ENCODE data around the gene MLXIPL.
"Not testable (repeated sequence)": the region's sequence is repeated elsewhere in the genome, so short reads cannot be mapped to it uniquely, and the experiment has no call there.

The MLXIPL gene

DNA sequence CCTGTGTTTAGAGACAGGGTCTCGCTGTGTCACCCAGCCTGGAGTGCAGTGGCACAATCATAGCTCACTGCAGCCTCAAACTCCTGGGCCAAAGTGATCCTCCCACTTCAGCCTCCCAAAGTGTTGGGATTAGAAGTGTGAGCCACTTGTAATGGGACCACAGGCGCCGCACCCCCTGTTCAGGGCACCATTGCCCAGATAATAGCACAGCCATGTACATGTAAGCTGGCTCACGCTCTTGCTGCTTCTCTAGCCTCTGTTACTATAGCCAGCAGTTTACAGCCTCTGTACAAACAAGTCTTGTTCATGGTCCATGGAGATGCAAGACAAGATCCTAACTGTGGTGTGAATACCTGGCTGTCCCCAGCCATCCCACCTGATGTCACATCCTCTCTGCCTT lies 4.2 kb upstream of the MLXIPL start:
- no peak overlapping the region for H3K9ac ChIP-seq (ENCODE audit: low read depth, low read length)
- H3K9me3 ChIP-seq (ENCODE audit: control insufficient read depth, insufficient read depth, low read length) = no peaks in the 10 kb centered on the region
- 0 out of 2 replicates have a peak, but pooled peaks cover 3% of the 10 kb centered on the region for H3K4me1 ChIP-seq (ENCODE audit: insufficient read depth, low read length)
- no peaks in the 10 kb centered on the region for H3K36me3 ChIP-seq (ENCODE audit: insufficient read depth, low read length)

DNA sequence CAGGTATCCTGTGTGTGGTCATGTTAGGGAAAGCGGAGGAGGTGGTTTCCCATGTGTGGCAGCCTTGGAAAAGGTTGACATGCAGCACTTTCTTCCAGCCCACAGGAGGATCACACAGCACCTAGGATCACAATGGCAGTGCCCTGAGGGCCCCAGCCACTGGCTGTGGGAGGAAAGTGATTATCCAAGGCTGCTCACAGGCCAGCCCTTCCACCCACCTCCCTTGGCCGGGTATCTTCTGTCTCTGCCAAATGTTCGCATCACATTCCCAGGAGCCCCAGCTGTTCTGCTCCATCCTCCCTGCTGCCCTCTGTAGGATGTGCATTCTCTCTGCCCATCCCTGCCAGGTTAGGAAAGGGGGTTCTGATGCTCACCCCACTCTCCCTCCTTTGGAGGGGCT lies 2.5 kb upstream of the MLXIPL start:
- H3K36me3 ChIP-seq (ENCODE audit: insufficient read depth, low read length) = no peaks in the 10 kb centered on the region
- H3K4me1 ChIP-seq (ENCODE audit: insufficient read depth, low read length) = 0 out of 2 replicates have a peak, but pooled peaks cover 3% of the 10 kb centered on the region
- H3K9ac ChIP-seq (ENCODE audit: low read depth, low read length) = no peak overlapping the region
- no peaks in the 10 kb centered on the region for H3K9me3 ChIP-seq (ENCODE audit: control insufficient read depth, insufficient read depth, low read length)

DNA sequence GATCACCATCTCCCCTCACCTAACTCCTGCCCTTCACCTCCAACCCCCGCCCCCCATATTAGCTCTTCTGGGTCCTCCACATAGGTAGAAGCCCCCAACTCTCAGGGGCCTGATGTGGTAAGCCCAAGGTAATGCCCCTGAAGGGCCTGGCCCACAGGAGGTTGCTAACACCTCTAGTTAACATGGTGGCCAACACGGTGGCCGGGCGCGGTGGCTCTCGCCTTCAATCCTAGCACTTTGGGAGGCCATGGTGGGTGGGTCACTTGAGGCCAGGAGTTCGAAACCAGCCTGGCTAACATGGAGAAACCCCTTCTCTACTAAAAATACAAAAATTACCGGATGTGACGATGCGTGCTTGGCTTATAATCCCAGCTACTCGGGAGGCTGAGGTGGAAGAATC lies 954 bp upstream of the MLXIPL start:
- H3K4me1 ChIP-seq (ENCODE audit: insufficient read depth, low read length) = 0 out of 2 replicates have a peak, but pooled peaks cover 3% of the 10 kb centered on the region
- H3K9ac ChIP-seq (ENCODE audit: low read depth, low read length) = no peak overlapping the region
- no peaks in the 10 kb centered on the region for H3K36me3 ChIP-seq (ENCODE audit: insufficient read depth, low read length)
- no peaks in the 10 kb centered on the region for H3K9me3 ChIP-seq (ENCODE audit: control insufficient read depth, insufficient read depth, low read length)

DNA sequence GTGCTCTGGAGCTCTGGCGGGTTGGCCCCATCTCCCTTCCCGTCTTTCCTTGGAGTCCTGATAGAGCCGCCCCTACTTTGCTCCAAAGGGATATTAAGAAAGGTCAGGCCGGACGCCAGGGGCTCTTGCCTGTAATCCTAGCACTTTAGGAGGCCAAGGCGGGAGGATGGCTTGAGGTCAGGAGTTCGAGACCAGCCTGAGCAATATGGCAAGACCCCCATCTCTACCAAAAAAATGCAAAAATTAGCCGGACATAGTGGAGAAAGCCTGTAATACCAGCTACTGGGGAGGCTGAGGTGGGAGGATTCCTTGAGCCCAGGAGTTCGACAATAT lies 313 bp upstream of the MLXIPL start:
- Histone ChIP-seq H3K36me3 (ENCODE audit: insufficient read depth, low read length) (no peaks in the 10 kb centered on the region), H3K9ac (ENCODE audit: low read depth, low read length) (peak overlapping the region; percentile 55; the same call in 1 of the 2 replicates), H3K4me1 (ENCODE audit: insufficient read depth, low read length) (0 out of 2 replicates have a peak, but pooled peaks cover 3% of the 10 kb centered on the region), H3K9me3 (ENCODE audit: control insufficient read depth, insufficient read depth, low read length) (no peaks in the 10 kb centered on the region)

DNA sequence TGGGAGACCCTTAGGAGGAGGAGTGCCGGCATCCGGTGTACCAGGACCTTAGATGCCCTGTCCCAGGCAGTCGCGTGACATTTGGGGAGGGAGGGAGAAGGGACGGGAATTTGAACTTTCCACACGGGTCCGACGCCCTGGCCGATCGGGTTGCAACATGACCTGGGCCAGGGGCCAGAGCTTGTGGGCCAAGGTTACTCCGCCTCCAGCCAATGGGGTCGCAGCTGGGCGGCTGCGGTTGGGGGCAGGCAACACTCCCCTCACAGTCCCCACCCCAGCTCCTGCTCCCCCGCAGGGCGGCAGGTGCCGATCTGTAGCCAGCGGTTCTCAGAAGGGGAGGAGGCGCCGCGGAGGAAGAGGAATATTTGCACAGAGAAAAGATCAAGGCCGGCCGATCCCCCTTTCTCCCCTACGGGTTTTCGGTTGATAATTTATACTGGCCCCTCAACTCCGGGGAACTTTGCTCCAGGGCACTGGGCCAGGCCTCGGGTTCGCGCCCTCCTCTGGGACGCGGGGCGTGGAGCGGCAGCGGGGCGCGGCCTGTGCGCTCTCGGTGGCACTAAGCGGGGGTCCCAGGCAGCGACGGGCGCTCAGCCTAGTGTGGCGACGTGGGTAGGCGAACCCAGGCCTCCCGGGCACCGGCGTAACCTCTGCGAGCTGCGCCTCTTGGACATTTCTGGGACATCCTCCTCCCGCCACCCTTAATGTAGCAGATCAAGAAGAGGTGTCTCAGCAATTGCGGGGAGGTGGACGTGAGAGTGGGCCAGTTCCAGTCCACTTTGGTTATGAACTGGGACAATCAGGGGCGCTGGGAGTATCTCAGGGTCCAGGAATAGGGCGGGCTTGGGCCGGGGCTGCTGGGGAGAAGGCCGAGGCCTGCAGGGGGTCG lies 1.2 kb downstream of the MLXIPL start:
- 0 out of 2 replicates have a peak, but pooled peaks cover 3% of the 10 kb centered on the region for H3K4me1 ChIP-seq (ENCODE audit: insufficient read depth, low read length)
- peak overlapping the region; percentile 55; the same call in 1 of the 2 replicates for H3K9ac ChIP-seq (ENCODE audit: low read depth, low read length)
- no peaks in the 10 kb centered on the region for H3K36me3 ChIP-seq (ENCODE audit: insufficient read depth, low read length)
- no peaks in the 10 kb centered on the region for H3K9me3 ChIP-seq (ENCODE audit: control insufficient read depth, insufficient read depth, low read length)

DNA sequence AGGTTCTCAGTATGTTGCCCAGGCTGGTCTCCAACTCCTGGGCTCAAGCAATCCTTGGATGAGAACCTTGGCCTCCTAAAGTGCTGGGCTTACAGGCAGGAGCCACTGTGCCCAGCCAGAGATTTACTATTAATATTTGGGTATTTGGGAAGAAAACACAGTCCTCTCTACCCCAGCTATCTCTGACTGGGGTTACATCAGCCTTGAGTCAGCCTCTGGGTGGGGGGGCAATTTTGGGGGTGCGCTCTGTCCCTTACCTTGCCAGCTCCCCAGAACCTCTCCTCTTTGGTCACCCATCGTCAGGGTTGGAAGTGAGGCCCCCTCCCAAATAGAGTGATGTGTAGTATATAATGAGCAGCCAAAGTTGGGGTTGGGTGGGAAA lies 1.8 kb downstream of the MLXIPL start:
- H3K4me1 ChIP-seq (ENCODE audit: insufficient read depth, low read length) = 0 out of 2 replicates have a peak, but pooled peaks cover 3% of the 10 kb centered on the region
- no peaks in the 10 kb centered on the region for H3K36me3 ChIP-seq (ENCODE audit: insufficient read depth, low read length)
- peak overlapping the region; percentile 55; the same call in 1 of the 2 replicates for H3K9ac ChIP-seq (ENCODE audit: low read depth, low read length)
- no peaks in the 10 kb centered on the region for H3K9me3 ChIP-seq (ENCODE audit: control insufficient read depth, insufficient read depth, low read length)

DNA sequence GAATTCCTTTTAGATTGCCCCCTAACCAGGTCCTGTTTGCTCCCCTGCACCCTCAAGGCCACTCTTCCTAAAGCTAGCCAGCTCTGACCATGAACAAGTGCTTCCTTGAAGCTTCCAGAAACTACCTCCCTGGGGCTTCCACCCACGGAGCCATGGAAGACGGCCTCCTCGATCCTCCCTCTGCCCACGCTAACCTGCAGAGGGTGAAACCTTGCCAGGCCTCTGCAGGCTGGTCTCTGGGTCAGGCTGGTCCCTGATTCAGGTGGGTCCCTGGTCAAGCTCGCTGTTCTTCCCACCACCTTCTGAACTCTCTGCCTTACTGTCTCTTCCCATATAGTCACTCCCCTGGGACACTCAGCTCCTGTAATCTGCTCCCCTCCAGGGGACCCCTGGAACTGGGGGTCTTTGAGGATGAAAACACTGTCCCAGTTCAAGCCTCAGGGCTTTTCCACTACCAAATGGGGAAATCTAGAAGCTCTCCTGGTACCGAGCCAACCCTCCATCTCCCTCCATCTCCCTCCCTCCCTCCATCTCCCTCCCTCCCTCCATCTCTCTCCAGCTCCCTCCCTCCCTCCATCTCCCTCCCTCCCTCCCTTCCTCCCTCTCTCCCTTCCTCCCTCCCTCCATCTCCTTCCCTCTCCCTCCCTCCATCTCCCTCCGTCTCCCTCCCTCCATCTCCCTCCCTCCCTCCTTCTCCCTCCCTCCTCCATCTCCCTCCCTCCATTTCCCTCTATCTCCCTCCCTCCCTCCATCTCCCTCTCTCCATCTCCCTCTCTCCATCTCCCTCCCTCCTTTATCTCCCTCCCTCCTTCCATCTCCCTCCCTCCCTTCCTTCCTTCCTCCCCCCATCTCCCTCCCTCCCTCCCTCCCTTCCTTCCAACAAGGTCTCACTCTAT lies 2.9 kb downstream of the MLXIPL start:
- Histone ChIP-seq H3K9me3 (ENCODE audit: control insufficient read depth, insufficient read depth, low read length) (no peaks in the 10 kb centered on the region), H3K36me3 (ENCODE audit: insufficient read depth, low read length) (no peaks in the 10 kb centered on the region), H3K4me1 (ENCODE audit: insufficient read depth, low read length) (0 out of 2 replicates have a peak, but pooled peaks cover 3% of the 10 kb centered on the region), H3K9ac (ENCODE audit: low read depth, low read length) (no peak overlapping the region)

DNA sequence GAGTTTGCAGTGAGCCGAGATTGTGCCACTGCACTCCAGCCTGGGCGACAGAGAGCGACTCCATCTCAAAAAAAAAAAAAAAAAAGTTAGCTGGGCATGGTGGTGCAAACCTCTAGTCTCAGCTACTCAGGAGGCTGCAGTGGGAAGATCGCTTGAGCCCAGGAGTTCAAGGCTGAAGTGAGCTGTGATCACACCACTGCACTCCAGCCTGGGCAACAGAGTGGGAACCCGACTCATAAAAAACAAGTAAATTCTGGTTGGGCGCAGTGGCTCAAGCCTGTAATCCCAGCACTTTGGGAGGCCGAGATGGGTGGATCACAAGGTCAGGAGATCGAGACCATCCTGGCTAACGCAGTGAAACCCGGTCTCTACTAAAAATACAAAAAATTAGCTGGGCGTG lies 4.9 kb downstream of the MLXIPL start:
- H3K36me3 ChIP-seq (ENCODE audit: insufficient read depth, low read length); H3K9me3 ChIP-seq (ENCODE audit: control insufficient read depth, insufficient read depth, low read length); H3K4me1 ChIP-seq (ENCODE audit: insufficient read depth, low read length); H3K9ac ChIP-seq (ENCODE audit: low read depth, low read length): not testable (repeated sequence)

DNA sequence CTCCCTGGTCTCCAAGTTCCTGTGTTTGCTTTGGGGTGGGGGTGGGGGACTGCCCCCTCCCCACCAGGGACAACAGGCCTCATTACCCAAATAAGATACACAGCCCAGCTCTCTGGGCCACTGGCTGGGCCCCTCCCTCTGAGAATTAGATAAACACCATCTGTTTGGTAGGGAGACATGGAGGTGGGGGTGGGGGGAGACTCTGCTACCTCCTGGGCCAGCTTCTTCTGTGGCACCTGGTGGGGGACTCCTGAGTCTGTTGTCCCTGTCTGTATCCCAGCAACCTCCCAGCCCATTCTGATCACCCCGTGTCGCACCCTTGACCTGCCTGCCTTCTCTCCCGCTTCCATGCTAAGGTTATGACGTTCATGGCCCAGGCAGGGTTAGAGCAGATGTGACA lies 5.8 kb downstream of the MLXIPL start:
- no peaks in the 10 kb centered on the region for H3K9me3 ChIP-seq (ENCODE audit: control insufficient read depth, insufficient read depth, low read length)

DNA sequence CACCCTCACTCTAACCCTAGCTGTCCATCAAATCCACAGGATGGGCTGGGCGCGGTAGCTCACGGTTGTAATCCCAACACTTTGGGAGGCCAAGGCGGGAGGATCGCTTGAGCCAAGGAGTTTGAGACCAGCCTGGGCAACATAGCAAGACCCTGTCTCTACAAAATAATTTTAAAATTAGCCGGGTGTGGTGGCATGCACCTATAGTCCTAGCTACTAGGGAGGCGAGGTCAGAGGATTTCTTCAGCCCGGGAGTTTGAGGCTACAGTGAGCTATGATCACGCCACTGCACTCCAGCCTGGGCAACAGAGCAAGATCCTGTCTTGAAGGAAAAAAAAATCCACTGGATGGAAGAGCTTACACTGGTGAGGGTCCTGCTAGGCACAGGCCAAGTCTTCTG lies 6.8 kb downstream of the MLXIPL start:
- not testable (repeated sequence) for H3K36me3 ChIP-seq (ENCODE audit: insufficient read depth, low read length); H3K9ac ChIP-seq (ENCODE audit: low read depth, low read length); H3K9me3 ChIP-seq (ENCODE audit: control insufficient read depth, insufficient read depth, low read length); H3K4me1 ChIP-seq (ENCODE audit: insufficient read depth, low read length)

More for the DNA sequence above, 5.8 kb downstream of the MLXIPL start:
- H3K9ac ChIP-seq (ENCODE audit: low read depth, low read length) = no peak overlapping the region
- no peaks in the 10 kb centered on the region; the same call in 1 of the 2 replicates for H3K4me1 ChIP-seq (ENCODE audit: insufficient read depth, low read length)
- H3K36me3 ChIP-seq (ENCODE audit: insufficient read depth, low read length) = no peaks in the 10 kb centered on the region

DNA sequence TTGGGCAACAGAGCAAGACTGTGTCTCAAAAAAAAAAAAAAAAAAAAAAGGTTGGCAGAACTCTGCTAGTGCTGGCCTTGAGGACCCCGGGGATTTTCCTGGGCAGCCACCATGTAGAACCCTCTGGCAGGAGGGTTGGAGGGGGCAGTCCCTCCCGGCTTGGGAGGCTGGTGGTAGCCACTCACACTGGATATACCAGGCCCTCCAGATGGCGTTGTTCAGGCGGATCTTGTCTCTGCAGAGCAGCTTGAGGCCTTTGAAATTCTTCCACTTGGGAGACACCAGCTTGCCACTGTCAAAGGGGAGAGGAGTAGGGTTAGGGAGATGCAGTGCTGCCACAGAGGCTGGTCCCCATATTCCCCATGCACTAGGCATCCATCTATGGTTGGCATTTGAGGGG lies 8.4 kb downstream of the MLXIPL start:
- Histone ChIP-seq H3K4me1 (ENCODE audit: insufficient read depth, low read length) (no peaks in the 10 kb centered on the region; the same call in 1 of the 2 replicates), H3K9me3 (ENCODE audit: control insufficient read depth, insufficient read depth, low read length) (no peaks in the 10 kb centered on the region), H3K9ac (ENCODE audit: low read depth, low read length) (no peak overlapping the region), H3K36me3 (ENCODE audit: insufficient read depth, low read length) (no peaks in the 10 kb centered on the region)

DNA sequence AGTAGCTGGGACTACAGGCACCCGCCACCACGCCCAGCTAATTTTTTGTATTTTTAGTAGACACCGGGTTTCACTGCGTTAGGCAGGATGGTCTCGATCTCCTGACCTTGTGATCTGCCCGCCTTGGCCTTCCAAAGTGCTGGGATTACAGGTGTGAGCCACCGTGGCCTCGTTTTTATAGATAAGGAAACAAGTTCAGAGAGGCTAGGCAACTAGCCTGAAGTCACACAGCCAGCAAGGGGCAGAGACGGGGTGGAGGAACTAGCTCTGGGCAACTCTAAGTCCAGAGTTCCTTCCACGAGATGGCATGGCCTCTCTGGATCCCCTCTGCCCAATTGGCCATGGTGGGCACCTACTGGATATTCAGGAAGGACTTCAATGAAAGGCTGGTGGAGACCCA lies 9.4 kb downstream of the MLXIPL start:
- H3K4me1 ChIP-seq (ENCODE audit: insufficient read depth, low read length); H3K9ac ChIP-seq (ENCODE audit: low read depth, low read length); H3K36me3 ChIP-seq (ENCODE audit: insufficient read depth, low read length); H3K9me3 ChIP-seq (ENCODE audit: control insufficient read depth, insufficient read depth, low read length): not testable (repeated sequence)

DNA sequence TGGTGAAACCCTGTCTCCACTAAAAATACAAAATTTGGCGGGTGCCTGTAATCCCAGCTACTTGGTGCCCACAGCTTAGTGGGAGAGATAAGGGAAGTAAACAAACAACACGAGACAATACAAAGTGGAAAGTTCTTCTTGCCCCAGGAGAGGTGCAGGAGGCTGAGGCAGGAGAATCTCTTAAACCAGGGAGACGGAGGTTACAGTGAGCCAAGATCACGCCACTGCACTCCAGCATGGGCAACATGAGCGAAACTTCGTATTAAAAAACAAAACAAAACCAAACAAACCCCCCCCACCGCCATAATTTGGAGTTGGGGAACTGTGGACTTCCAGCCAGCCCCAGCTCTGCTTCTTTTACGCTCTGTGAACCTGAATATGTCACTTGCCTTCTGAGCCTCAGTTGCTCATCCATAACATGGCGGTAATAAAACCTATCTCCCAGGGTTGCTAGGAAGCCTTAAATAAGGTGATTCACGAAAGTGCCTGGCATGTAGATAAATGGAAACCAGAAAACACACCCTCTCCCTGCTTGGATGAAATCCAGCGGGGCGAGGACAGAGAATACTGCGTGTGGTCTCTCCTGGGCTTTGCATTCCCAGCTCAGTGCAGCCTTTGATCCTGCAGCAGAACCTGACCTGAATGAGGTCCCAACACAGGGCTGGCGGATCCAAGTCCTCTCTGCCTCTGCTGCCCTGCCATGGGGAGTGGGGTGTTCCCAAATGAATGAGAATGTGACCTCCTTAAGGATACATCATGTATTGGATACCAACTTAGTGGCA lies 10.2 kb downstream of the MLXIPL start:
- Histone ChIP-seq H3K9ac (ENCODE audit: low read depth, low read length) (no peak overlapping the region), H3K36me3 (ENCODE audit: insufficient read depth, low read length) (no peaks in the 10 kb centered on the region), H3K4me1 (ENCODE audit: insufficient read depth, low read length) (no peaks in the 10 kb centered on the region; the same call in 1 of the 2 replicates), H3K9me3 (ENCODE audit: control insufficient read depth, insufficient read depth, low read length) (no peaks in the 10 kb centered on the region)

Data from ES-I3 (cell line).